NCI-H2107 treated with DMSO at 0.1 percent for 48 hours (cell line): Measurements from ENCODE around the gene TSPOAP1.

ENCODE experiments used
- DNase-seq: peaks from one replicate; lab custom pipeline; 2025; ENCODE audit not compliant: unreplicated experiment; lab: John Stamatoyannopoulos, UW

Gene TSPOAP1

GRCh38 chr17:58279016-58279711 lies 49.4 kb downstream of the TSPOAP1 start:
- no peak for DNase-seq

GRCh38 chr17:58278661-58279015 lies 50.0 kb downstream of the TSPOAP1 start:
- no peak for DNase-seq

DNA sequence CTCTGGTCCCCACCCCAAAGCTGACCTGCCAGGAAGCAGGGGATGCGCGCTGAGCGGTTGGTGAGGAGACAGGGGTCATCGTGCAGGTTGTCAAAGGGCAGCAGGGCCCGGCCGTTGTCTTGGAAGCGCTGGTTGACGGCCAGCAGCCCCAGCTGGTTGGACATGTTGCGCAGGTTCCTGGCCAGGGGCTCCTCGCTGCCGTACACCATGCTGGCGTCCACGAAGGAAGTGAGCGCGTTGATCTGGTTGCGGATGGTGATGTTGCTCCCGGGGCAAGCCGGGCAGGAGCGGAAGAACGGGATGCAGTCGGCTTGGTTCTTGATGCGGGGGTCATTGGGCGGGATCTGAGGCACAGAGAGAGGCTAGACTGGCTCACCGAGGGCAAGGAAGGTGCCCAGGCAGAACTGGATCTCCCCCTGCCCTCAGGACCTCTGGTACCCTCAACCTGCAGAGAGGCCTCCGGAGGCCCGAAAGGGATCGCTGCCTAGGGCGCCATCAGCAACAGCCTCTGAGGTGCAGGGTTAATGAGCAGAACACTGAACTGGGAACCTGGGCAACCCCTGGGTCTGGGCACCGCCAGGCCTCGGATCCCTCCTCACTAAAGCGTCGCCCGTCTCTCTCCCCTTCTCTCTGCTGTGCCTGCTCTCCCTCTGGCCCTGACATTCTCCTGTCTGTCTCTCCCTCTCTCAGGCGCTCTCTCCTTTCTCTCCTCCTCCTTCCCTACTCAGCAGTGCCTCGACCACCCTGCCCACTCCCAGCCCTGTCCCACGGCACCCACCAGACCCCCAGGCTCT lies 50.6 kb downstream of the TSPOAP1 start:
- no peak for DNase-seq

DNA sequence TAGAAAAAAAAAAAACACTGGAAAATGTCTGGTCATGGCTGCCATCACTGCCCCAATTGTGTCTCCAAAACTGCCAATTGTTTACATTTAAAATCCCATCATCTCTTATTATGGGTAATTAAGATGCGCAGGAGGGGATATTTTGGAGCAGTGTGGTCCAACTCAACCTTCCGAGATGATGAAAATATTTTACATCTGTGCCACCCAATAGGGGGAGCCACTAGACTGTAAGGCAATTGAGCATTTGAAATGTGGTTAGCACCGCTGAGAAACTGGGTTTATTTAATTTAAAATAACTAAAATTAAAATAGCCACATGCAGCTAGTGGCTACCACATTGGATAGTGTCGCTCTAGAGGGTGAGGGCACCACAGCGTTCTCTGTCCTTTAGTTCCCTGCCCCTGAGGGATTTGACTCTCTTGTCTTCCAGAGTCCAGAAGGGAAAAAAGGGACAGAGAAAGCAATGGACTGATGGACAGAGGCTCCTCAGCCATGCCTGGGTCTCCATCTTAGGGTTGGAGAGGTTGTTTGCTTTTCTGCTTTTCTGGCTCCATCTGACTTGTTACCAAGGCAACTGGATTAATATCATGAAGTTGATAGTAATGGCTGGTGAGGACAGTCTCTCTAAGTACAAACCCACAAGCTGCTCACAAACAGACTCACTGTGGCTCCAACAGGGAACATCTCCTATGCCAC lies 51.3 kb downstream of the TSPOAP1 start:
- DNase-seq = no peak

DNA sequence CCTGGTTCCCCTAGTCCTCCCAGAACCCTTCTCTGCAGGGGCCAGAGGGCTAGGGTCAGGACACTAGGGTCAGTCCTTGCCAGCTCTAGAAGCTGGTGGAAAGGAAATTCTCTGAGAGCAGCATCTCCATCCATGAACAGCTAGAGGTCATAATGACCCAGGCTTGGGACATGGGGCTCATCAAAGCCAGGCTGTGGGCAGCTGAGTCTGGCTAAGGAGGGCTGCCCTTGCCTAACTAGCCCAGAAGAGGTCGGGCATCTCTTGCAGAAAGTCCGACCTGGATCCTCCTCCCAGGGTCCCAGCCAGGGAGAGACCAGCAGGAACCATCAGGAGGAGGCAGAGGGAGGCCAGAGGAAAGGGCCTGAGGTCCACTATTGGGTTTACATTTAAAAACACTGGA lies 52.2 kb downstream of the TSPOAP1 start:
- no peak for DNase-seq

- no peak for DNase-seq
Measured at GRCh38 chr17:58275417-58275816, 53.2 kb downstream of the TSPOAP1 start.

DNA sequence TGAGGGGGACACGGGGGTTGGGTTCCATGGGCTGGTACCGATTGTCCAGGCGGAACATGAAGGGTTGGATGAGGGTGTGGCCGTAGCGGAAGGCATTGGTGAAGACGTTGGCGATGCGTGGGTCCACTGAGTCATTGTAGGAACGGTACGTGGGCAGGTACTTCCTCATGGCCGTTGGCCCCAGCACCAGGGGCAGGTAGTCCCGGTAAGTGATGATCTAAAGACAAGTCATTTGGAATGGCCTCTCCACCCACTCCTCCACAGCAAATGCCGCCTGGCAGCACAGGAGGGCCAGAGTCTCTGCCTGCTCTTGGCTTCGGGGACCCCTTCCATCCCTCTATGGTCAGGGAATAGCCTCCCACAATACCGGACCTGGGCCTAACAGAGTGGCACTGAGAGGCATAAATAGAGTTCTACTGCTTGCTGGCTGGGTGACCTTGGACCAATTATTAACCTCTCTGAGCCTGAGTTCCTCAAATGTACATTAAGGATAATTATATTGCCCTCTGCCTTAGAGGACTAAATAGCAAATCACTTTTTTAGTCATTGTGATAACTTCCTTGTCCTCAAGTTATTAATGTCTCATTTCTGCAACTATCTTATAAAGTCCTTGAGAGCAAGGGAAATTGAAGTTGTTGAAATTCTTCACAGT lies 55.0 kb downstream of the TSPOAP1 start:
- DNase-seq = no peak

DNA sequence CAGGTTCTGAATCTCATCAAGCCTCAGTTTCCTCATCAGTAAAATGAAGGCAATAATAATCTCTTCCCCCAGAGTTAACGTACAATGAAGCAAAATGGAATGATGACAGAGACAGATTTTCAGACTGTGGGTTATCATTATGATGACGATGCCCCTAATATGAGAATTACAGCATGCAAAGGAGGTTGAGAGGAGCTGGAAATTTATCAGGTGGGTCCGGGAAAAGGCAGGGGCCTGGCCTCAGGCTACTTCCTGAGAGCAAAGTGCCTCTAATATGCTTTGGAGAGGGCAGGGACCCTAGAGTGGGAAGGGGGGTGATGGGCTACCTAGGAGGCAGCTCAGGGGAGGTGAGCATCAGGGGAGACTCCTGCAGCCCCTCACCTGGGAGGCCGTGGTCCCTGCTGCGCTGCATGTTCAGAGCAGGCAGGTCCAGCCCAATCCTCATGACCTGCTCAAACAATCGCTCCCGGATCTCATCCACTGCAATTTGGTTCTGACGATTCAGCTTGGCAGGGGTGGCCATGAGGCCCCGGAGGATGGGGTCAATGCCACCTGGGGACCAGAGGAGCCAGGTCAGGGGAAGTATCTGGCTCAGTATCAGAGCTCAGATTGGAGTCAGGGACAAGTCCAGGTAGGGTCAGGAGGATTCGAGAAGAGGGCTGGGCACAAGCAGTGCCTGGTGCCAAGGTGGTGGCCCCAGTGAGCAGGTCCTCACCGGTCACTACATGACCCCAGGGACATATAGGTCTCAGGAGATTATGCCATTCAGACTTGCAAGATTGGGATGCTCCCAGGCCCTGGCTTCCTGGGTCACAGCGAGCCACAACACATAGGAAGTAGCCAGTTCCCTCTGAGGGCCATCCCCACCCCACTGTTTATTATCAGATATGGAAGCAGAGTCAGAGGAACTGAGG lies 56.0 kb downstream of the TSPOAP1 start:
- no peak for DNase-seq

DNA sequence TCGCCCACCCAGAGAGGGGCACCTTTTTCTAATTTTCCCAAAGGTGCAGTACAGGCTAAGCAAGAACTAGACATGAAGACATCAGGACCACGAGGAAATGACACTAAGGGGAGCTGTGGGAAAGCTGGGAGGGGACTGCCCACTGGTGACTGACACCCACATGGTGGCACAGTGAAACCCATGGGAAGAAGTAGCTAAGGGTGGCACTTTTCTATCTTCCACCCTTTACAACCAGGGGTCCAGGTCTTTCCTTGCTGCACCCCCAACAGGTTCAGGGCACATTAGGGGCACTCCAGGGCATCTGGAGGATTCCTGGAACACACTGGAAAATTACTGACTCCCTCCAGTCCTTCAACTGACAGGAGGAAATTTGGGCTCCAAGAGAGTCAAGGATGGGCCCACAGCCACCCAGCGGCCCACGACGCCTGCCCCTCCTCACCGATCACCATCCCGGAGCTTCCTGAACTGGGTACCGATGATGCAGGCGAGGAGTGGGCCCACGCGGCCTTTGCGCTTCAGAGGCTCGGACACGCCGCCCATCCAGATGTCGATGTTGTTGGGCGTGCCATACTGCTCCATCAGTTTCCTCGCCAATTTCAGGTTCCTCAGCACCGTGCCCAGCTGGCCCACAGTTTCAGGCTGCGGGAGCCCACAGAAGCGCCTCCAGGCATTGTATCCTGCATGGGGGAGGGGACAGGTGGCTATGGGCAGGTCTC lies 57.2 kb downstream of the TSPOAP1 start:
- DNase-seq = no peak

GRCh38 chr17:58270476-58271215 lies 57.9 kb downstream of the TSPOAP1 start:
- DNase-seq = no peak

DNA sequence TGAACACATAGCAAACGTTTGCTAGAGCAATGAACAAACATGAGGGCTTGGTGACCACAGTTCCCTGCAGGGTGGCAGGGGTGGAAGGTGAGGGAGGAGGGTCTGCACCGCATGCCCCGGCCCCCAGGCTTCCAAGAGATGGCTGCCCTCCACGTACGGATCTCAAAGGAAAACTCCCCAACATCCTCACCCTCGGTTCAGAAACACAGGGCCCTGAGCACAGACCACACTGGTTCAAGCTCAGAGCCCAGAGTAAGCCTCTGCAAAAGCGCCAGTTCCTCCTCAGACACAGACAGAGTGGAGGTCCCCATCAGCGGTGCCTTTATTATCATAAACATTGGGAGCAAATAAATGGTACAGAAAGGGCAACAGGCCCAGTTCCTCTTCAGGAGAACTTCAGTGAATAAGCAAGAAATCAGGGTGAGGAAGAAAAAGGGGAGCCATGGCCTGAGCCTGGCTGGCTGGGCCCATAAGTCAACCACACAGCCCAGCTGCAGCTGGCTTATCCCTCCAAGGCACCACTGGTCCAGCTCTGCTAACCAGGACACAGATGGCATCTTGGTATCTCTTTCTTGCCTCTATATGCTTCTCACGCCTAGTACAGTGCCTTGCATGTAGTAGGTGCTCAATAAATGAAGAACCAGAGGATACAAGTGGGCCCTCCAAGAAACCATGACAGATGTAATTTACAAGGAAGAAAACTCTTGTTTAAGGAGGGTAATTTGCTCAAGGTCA lies 58.9 kb downstream of the TSPOAP1 start:
- DNase-seq = no peak

DNA sequence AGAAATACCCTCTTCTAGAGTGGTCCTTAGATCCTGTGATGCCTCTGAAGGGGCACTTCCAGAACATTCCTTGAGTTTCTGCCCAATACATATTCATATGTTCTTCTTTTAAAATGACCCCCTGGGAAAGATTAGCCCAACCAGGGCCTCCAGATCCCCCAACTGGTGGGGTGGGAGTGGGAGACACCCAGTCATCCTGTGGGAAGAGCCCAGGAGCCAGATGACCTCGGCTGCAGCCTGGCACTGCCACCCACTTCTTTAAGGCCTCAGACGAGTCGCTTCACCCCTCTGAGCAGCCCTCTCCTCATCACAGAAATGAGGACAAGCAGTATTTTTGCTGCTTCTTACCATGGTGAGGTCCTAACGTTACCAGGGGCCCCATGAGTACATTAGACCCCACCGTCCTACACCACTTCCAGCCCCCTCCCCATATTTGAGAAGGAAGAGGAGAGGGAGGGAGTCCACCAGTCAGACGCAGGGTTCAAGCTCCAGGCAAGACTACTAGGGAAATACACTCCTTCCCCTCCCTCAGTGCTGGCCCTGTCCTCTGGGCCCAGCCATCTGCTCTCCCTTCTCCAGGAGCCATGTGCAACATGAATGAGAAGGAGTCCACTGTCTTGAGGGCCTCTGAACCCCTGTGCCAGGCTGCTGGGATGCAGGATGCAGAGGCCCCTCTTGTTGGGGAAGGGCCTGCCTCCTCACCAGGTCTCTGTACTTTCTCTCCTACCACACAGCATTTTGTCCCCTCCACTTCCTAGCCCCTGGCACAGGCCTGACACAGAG lies 59.6 kb downstream of the TSPOAP1 start:
- DNase-seq = no peak

GRCh38 chr17:58268326-58268725 lies 60.3 kb downstream of the TSPOAP1 start:
- no peak for DNase-seq

GRCh38 chr17:58267347-58268324 lies 61.0 kb downstream of the TSPOAP1 start:
- no peak for DNase-seq

- no peak for DNase-seq
Measured at GRCh38 chr17:58265902-58266875, 62.4 kb downstream of the TSPOAP1 start.
